HG03457 (cell line): ENCODE data around the gene MAT2B.
A peak's percentile ranks its signal among the peaks of the same experiment; 100 is the strongest.

Experiments
- ATAC-seq: cut with Tn5 transposase; IDR thresholded peaks from one replicate; pipeline ENCODE4 v1.9.1; 2021; ENCODE audit warnings: moderate number of reproducible peaks; ENCODE audit not compliant: unreplicated experiment

Gene MAT2B

GRCh38 chr5:163505368-163506094, at the start of gene MAT2B:
Gene MAT2B (plus strand): TSS chr5:163505619. CDS start chr5:163505687, 68 bp downstream.
- peak; percentile 93 for ATAC-seq

GRCh38 chr5:163456029-163456589, 49.3 kb upstream of the MAT2B start:
- no peak for ATAC-seq

GRCh38 chr5:163456840-163457239, 48.6 kb upstream of the MAT2B start:
- no peak for ATAC-seq

GRCh38 chr5:163458778-163459385, 46.5 kb upstream of the MAT2B start:
- no peak for ATAC-seq

- peak; percentile 4 for ATAC-seq
Measured at GRCh38 chr5:163459462-163459818, 46.0 kb upstream of the MAT2B start.

- ATAC-seq: peak; percentile 78
Measured at GRCh38 chr5:163459819-163460561, 45.4 kb upstream of the MAT2B start, which contains the start of gene NUDCD2. Gene NUDCD2 (minus strand): TSS chr5:163460102. CDS start chr5:163460050, 52 bp downstream.

- ATAC-seq: no peak
Measured at GRCh38 chr5:163460562-163461171, 44.8 kb upstream of the MAT2B start, which contains the start of gene HMMR. Gene HMMR (plus strand): TSS chr5:163460632. CDS start chr5:163460693, 61 bp downstream.

- no peak for ATAC-seq
Measured at GRCh38 chr5:163463063-163463435, 42.4 kb upstream of the MAT2B start.

GRCh38 chr5:163467682-163468081, 37.7 kb upstream of the MAT2B start:
- ATAC-seq: no peak

- no peak for ATAC-seq
Measured at GRCh38 chr5:163473635-163474243, 31.7 kb upstream of the MAT2B start.

GRCh38 chr5:163475411-163475810, 30.0 kb upstream of the MAT2B start:
- no peak for ATAC-seq

GRCh38 chr5:163478126-163478981, 27.1 kb upstream of the MAT2B start:
- ATAC-seq: no peak

- no peak for ATAC-seq
Measured at GRCh38 chr5:163478982-163479271, 26.5 kb upstream of the MAT2B start.

GRCh38 chr5:163489055-163489744, 16.2 kb upstream of the MAT2B start:
- ATAC-seq: no peak

GRCh38 chr5:163489745-163490075, 15.7 kb upstream of the MAT2B start:
- ATAC-seq: no peak

- no peak for ATAC-seq
Measured at GRCh38 chr5:163496286-163496685, 9.1 kb upstream of the MAT2B start.

- no peak for ATAC-seq
Measured at GRCh38 chr5:163497315-163497714, 8.1 kb upstream of the MAT2B start.

- ATAC-seq: no peak
Measured at GRCh38 chr5:163498886-163499285, 6.5 kb upstream of the MAT2B start.

GRCh38 chr5:163502521-163502920, 2.9 kb upstream of the MAT2B start:
- ATAC-seq: no peak
